ENCODE data around the gene PTPRCAP. TPM values are rescaled to one million over a fixed set of nuclear protein-coding genes. Genes with fewer than 3 reads are reported as not detected.

PTPRCAP gene
- total and polyA plus RNA-seq, 10 of the 15 experiments (the other 5 are each of a cell fraction or from before 2014, with no cell fraction given) = 4.7 to 266 (median 125) TPM

- TF ChIP-seq MYC (IDR thresholded peaks at IDR 0.05; ENCODE audit: insufficient read depth, insufficient read length, insufficient replicate concordance, low read length, severe bottlenecking) (no peak), TAF1 (IDR thresholded peaks at IDR 0.05; ENCODE audit: borderline replicate concordance, low read depth, low read length) (peak; percentile 44; the same call in 1 of the 2 replicates), MXI1 (IDR thresholded peaks at IDR 0.05; ENCODE audit: low read depth, low read length) (peak; percentile 52), JUND (IDR thresholded peaks at IDR 0.05; ENCODE audit: low read depth, low read length) (no peak), CBFB (IDR thresholded peaks at IDR 0.05; ENCODE audit: low read depth) (peak; percentile 9; the same call in 1 of the 2 replicates), MYB (IDR thresholded peaks at IDR 0.05; ENCODE audit: borderline replicate concordance, low read depth, low read length) (peak; percentile 28; the same call in 1 of the 2 replicates), SRF (IDR thresholded peaks at IDR 0.05; ENCODE audit: low read depth in 2 of 2, low read length in 2 of 2) (no peak), ZBTB40 (IDR thresholded peaks at IDR 0.05; ENCODE audit: borderline replicate concordance) (no peak), ZNF687 (IDR thresholded peaks at IDR 0.05) (peak; percentile 29; the same call in 1 of the 2 replicates)
- TF ChIP-seq, protein P1, sequence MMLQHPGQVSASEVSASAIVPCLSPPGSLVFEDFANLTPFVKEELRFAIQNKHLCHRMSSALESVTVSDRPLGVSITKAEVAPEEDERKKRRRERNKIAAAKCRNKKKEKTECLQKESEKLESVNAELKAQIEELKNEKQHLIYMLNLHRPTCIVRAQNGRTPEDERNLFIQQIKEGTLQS (IDR thresholded peaks at IDR 0.05; ENCODE audit: borderline replicate concordance, extremely low read depth, low read depth, low read length) = no peak
Measured at GRCh38 chr11:67483831-67484665, 46.6 kb upstream of the PTPRCAP start (continued).

Measured in GM12878 (cell line).